HEK293 (cell line): Measurements from ENCODE around the gene MYL9.

Experiments
- CTCF ChIA-PET: fragments of 350-600 bp; formaldehyde crosslinking; extraction: SDS; loops from one replicate; lab custom pipeline; 2021; ENCODE audit warnings: antibody characterized with exemption; lab: Yijun Ruan, JAX
- POLR2A ChIA-PET: fragments of 300-600 bp; formaldehyde crosslinking; extraction: SDS; loops from one replicate; lab custom pipeline; 2020; ENCODE audit warnings: antibody characterized with exemption, inconsistent platforms; lab: Yijun Ruan, JAX
- H3K27ac ChIP-seq: fragments of 200-500 bp; sonication (Bioruptor generic); 2 replicates; pipeline ENCODE4 v1.5.1; 2014; ENCODE audit warnings: low read depth, low read length, control low read depth, inconsistent platforms; ENCODE audit errors: extremely low read depth
- H3K36me3 ChIP-seq, 2 experiments: fragments of 200-500 bp in 1 of 2; sonication (Bioruptor generic) in 1 of 2; 1 replicate in 1 of 2; 2 replicates in 1 of 2; pipeline ENCODE4 v1.5.1; 2014 to 2017; ENCODE audit warnings: inconsistent platforms in 2 of 2, low read length in 2 of 2; ENCODE audit not compliant: control insufficient read depth in 2 of 2, insufficient read depth in 1 of 2
- H3K4me1 ChIP-seq: fragments of 200-500 bp; sonication (Bioruptor generic); 2 replicates; pipeline ENCODE4 v1.5.1; 2014; ENCODE audit warnings: mild to moderate bottlenecking, low read length, inconsistent platforms; ENCODE audit not compliant: control insufficient read depth, insufficient read depth
- H3K4me3 ChIP-seq: 2 replicates; pipeline ENCODE4 v1.5.1; 2011; ENCODE audit warnings: low read depth, mild to moderate bottlenecking, control low read depth, low read length, moderate library complexity
- H3K9me3 ChIP-seq: fragments of 200-500 bp; sonication (Bioruptor generic); 2 replicates; pipeline ENCODE4 v1.5.1; 2014; ENCODE audit warnings: low read depth, low read length, inconsistent platforms; ENCODE audit not compliant: control insufficient read depth, insufficient read depth
- MEIS1 ChIP-seq: sonication (generic); formaldehyde crosslinking; IDR thresholded peaks from 2 replicates; pipeline ENCODE4 v1.8.1; 2022; ENCODE audit warnings: missing genetic modification reagents, mild to moderate bottlenecking, borderline replicate concordance
- PRDM1 ChIP-seq: fragments of 450-650 bp; formaldehyde crosslinking; IDR thresholded peaks from 2 replicates; pipeline ENCODE4; 2016; ENCODE audit warnings: missing biosample characterization, missing genetic modification characterization
- REPIN1 ChIP-seq: fragments of 450-650 bp; formaldehyde crosslinking; IDR thresholded peaks from 2 replicates; pipeline ENCODE4 v1.5.1; 2017; ENCODE audit warnings: missing biosample characterization, missing genetic modification characterization, low read depth
- TCF7L2 ChIP-seq: IDR thresholded peaks from 2 replicates; pipeline ENCODE4 v1.6.1; 2011; ENCODE audit warnings: low read depth, mild to moderate bottlenecking, inconsistent platforms, low read length, moderate library complexity, borderline replicate concordance
- ZBTB1 ChIP-seq: fragments of 450-650 bp; formaldehyde crosslinking; IDR thresholded peaks from 2 replicates; pipeline ENCODE4 v1.5.1; 2016; ENCODE audit warnings: missing biosample characterization, missing genetic modification characterization
- ZBTB21 ChIP-seq: fragments of 450-650 bp; formaldehyde crosslinking; IDR thresholded peaks from 2 replicates; pipeline ENCODE4 v1.5.1; 2017; ENCODE audit warnings: missing biosample characterization, missing genetic modification characterization
- ZEB2 ChIP-seq: fragments of 450-650 bp; formaldehyde crosslinking; IDR thresholded peaks from 2 replicates; pipeline ENCODE4 v1.5.1; 2016; ENCODE audit warnings: missing biosample characterization, missing genetic modification characterization
- ZFHX2 ChIP-seq: fragments of 450-650 bp; formaldehyde crosslinking; conservative IDR thresholded peaks from 2 replicates; pipeline ENCODE4 v1.5.1; 2016; ENCODE audit warnings: missing biosample characterization, missing genetic modification characterization
- ZFP3 ChIP-seq: fragments of 450-650 bp; formaldehyde crosslinking; IDR thresholded peaks from 2 replicates; pipeline ENCODE4 v1.5.1; 2016; ENCODE audit warnings: low read depth, missing biosample characterization, missing genetic modification characterization
- ZNF10 ChIP-seq: fragments of 450-650 bp; formaldehyde crosslinking; IDR thresholded peaks from 2 replicates; pipeline ENCODE4 v1.5.1; 2017; ENCODE audit warnings: missing biosample characterization, missing genetic modification characterization
- ZNF114 ChIP-seq: fragments of 450-650 bp; formaldehyde crosslinking; IDR thresholded peaks from 2 replicates; pipeline ENCODE4 v1.5.0; 2017; ENCODE audit warnings: missing biosample characterization, missing genetic modification characterization
- ZNF148 ChIP-seq: fragments of 450-650 bp; formaldehyde crosslinking; IDR thresholded peaks from 2 replicates; pipeline ENCODE4 v1.5.0; 2017; ENCODE audit warnings: missing biosample characterization, missing genetic modification characterization, borderline replicate concordance
- ZNF155 ChIP-seq: fragments of 450-650 bp; formaldehyde crosslinking; IDR thresholded peaks from 2 replicates; pipeline ENCODE4 v1.5.1; 2016; ENCODE audit warnings: missing biosample characterization, missing genetic modification characterization
- ZNF19 ChIP-seq: fragments of 450-650 bp; formaldehyde crosslinking; IDR thresholded peaks from 2 replicates; pipeline ENCODE4; 2016; ENCODE audit warnings: missing biosample characterization, missing genetic modification characterization, low read depth
- ZNF416 ChIP-seq: fragments of 450-650 bp; formaldehyde crosslinking; IDR thresholded peaks from 2 replicates; pipeline ENCODE4 v1.5.1; 2016; ENCODE audit warnings: missing biosample characterization, missing genetic modification characterization
- ZNF561 ChIP-seq: fragments of 450-650 bp; IDR thresholded peaks from 2 replicates; pipeline ENCODE4 v1.5.1; 2018; ENCODE audit warnings: missing biosample characterization, missing genetic modification characterization, borderline replicate concordance
- ZNF600 ChIP-seq: fragments of 450-650 bp; formaldehyde crosslinking; IDR thresholded peaks from 2 replicates; pipeline ENCODE4 v1.5.1; 2016; ENCODE audit warnings: missing biosample characterization, missing genetic modification characterization
- ZNF654 ChIP-seq: fragments of 450-650 bp; formaldehyde crosslinking; IDR thresholded peaks from 2 replicates; pipeline ENCODE4 v1.5.1; 2016; ENCODE audit warnings: low read depth, missing biosample characterization, missing genetic modification characterization
- ZNF658 ChIP-seq: fragments of 450-650 bp; formaldehyde crosslinking; IDR thresholded peaks from 2 replicates; pipeline ENCODE4; 2016; ENCODE audit warnings: missing biosample characterization, missing genetic modification characterization
- ZNF776 ChIP-seq: fragments of 450-650 bp; formaldehyde crosslinking; IDR thresholded peaks from 2 replicates; pipeline ENCODE4 v1.5.0; 2017; ENCODE audit warnings: missing biosample characterization, missing genetic modification characterization, borderline replicate concordance
- TF ChIP-seq, protein P1 (sequence below): fragments of 450-650 bp; formaldehyde crosslinking; IDR thresholded peaks from 2 replicates; pipeline ENCODE4 v1.5.1; 2016; ENCODE audit warnings: missing biosample characterization, missing genetic modification characterization, borderline replicate concordance
- TF ChIP-seq, protein P2 (sequence below): fragments of 450-650 bp; formaldehyde crosslinking; IDR thresholded peaks from 2 replicates; pipeline ENCODE4 v1.5.1; 2016; ENCODE audit warnings: missing biosample characterization, missing genetic modification characterization

MYL9 gene

DNA sequence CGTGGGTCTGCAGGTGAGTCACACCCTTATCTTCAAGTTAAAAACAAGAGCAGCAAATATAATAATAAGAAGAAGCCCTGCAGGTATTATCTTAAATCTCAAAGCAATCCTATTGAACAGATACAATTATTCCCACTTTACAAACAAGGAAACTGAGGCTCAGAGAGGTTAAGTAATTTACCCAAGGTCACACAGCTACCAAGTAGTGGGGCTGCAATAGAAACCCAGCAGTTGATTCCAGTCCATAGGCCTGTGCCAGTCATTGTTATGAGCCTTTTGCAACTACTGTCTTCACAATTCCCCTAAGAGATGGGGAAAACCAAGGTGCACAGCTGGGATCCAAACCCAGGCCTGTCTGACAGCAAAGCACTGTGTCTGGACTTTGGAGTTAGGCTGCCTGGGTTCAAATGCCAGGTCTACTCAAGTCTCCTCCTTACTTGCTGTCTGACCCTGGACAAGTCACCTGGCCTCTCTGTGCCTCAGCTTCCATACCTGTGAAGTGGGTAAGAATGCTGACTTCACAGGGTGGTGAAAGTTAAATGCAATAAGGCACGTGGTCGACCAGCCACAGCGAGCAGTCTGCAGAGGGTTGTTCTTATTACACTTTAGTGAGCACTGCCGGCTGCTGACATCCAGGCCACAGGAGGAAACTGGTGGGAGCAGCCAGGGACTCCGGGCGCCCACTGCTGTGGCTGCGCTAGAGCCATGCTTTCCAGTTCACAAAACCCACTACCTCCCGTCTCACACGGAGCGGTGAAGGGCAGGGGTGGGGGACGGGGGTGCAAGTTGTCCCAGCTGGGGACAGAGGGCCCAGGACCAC is 6.1 kb downstream of the MYL9 start (continued):
- no peak for TF ChIP-seq ZNF148
- TF ChIP-seq MEIS1 (CRISPR knock-in tag), result no peak
- no peak for TF ChIP-seq ZNF19
- TF ChIP-seq ZNF776 (tag by site-specific recombination), result no peak
- TF ChIP-seq ZNF561 (tag by site-specific recombination), result no peak
- TF ChIP-seq ZNF654, result no peak
- no peak for TF ChIP-seq PRDM1

GRCh38 chr20:36548006-36548315 is 6.6 kb downstream of the MYL9 start:
- POLR2A ChIA-PET, result interaction anchor here (0.5 kb wide), 1 partner anchor 59 kb away, joined by 4 read pairs; no protein-coding TSS in a partner anchor
- 0 out of 2 replicates have a peak, but pooled peaks have one; percentile 15 for TF ChIP-seq ZNF600 (tag by site-specific recombination)
- TF ChIP-seq, protein P1, sequence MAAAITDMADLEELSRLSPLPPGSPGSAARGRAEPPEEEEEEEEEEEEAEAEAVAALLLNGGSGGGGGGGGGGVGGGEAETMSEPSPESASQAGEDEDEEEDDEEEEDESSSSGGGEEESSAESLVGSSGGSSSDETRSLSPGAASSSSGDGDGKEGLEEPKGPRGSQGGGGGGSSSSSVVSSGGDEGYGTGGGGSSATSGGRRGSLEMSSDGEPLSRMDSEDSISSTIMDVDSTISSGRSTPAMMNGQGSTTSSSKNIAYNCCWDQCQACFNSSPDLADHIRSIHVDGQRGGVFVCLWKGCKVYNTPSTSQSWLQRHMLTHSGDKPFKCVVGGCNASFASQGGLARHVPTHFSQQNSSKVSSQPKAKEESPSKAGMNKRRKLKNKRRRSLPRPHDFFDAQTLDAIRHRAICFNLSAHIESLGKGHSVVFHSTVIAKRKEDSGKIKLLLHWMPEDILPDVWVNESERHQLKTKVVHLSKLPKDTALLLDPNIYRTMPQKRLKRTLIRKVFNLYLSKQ (tag by site-specific recombination), result no peak
- TF ChIP-seq, protein P2, sequence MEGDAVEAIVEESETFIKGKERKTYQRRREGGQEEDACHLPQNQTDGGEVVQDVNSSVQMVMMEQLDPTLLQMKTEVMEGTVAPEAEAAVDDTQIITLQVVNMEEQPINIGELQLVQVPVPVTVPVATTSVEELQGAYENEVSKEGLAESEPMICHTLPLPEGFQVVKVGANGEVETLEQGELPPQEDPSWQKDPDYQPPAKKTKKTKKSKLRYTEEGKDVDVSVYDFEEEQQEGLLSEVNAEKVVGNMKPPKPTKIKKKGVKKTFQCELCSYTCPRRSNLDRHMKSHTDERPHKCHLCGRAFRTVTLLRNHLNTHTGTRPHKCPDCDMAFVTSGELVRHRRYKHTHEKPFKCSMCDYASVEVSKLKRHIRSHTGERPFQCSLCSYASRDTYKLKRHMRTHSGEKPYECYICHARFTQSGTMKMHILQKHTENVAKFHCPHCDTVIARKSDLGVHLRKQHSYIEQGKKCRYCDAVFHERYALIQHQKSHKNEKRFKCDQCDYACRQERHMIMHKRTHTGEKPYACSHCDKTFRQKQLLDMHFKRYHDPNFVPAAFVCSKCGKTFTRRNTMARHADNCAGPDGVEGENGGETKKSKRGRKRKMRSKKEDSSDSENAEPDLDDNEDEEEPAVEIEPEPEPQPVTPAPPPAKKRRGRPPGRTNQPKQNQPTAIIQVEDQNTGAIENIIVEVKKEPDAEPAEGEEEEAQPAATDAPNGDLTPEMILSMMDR (tag by site-specific recombination), result peak; percentile 49
- TF ChIP-seq, all 188 proteins: peak for 2
- no peaks in the 10 kb centered on the region for H3K9me3 ChIP-seq
- H3K4me3 ChIP-seq, result no peak overlapping the region
- H3K36me3 ChIP-seq, result no peaks in the 10 kb centered on the region
- H3K4me1 ChIP-seq, result no peaks in the 10 kb centered on the region
- CTCF ChIA-PET, result interaction anchor here (1.0 kb wide), 1 partner anchor 19 kb away, joined by 4 read pairs; no protein-coding TSS in a partner anchor
- no peak overlapping the region for H3K27ac ChIP-seq

DNA sequence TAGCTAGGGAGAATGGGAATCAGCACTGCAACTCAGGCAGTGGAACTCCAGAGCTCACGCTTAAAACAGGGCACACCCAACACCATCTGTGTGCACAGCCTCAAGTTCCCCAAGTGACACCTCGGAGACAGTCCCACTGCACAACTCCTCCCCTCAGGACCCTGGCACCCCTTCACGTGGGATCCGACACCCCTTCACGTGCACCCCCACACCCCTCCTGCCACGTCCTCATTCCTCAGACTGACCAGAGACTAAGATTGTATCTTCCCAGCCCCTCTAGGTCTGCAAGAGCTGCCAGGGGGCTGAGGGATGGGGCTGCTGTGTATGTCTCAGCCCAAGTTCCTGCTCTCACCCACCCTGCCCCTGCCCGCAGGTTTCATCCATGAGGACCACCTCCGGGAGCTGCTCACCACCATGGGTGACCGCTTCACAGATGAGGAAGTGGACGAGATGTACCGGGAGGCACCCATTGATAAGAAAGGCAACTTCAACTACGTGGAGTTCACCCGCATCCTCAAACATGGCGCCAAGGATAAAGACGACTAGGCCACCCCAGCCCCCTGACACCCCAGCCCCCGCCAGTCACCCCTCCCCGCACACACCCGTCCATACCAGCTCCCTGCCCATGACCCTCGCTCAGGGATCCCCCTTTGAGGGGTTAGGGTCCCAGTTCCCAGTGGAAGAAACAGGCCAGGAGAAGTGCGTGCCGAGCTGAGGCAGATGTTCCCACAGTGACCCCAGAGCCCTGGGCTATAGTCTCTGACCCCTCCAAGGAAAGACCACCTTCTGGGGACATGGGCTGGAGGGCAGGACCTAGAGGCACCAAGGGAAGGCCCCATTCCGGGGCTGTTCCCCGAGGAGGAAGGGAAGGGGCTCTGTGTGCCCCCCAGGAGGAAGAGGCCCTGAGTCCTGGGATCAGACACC is 7.6 kb downstream of the MYL9 start:
- ChIA-PET CTCF (interaction anchor here (0.6 kb wide), 1 partner anchor 75 kb away, joined by 3 read pairs; no protein-coding TSS in a partner anchor), POLR2A (interaction anchor here (0.5 kb wide), 1 partner anchor 58 kb away, joined by 4 read pairs; no protein-coding TSS in a partner anchor)
- Histone ChIP-seq H3K9me3 (no peaks in the 10 kb centered on the region), H3K36me3 (no peaks in the 10 kb centered on the region), H3K4me3 (no peak overlapping the region), H3K4me1 (no peaks in the 10 kb centered on the region), H3K27ac (no peak overlapping the region)
- TF ChIP-seq ZNF155 (tag by site-specific recombination) (no peak), ZNF114 (tag by site-specific recombination) (no peak), ZBTB21 (tag by site-specific recombination) (no peak), ZFHX2 (tag by site-specific recombination) (no peak), ZNF658 (tag by site-specific recombination) (no peak), TCF7L2 (no peak), ZNF600 (tag by site-specific recombination) (no peak), ZNF148 (no peak), ZBTB1 (tag by site-specific recombination) (no peak), REPIN1 (tag by site-specific recombination) (no peak), ZFP3 (tag by site-specific recombination) (no peak), ZEB2 (no peak), ZNF10 (tag by site-specific recombination) (no peak), ZNF416 (tag by site-specific recombination) (no peak)
